GM20431 (cell line): Measurements from ENCODE around the gene ARFGEF3.

ENCODE experiments used
- in situ Hi-C: fragments of 300-500 bp; cut with MseI, MboI; formaldehyde crosslinking; loops from one replicate; pipeline ENCODE4 v1.15.0; 2020; ENCODE audit warnings: low sequenced_read_pairs; ENCODE audit not compliant: unreplicated experiment

The ARFGEF3 gene

GRCh38 chr6:138237463-138237862 lies 75.7 kb downstream of the ARFGEF3 start:
- in situ Hi-C loops = no loop called here

DNA sequence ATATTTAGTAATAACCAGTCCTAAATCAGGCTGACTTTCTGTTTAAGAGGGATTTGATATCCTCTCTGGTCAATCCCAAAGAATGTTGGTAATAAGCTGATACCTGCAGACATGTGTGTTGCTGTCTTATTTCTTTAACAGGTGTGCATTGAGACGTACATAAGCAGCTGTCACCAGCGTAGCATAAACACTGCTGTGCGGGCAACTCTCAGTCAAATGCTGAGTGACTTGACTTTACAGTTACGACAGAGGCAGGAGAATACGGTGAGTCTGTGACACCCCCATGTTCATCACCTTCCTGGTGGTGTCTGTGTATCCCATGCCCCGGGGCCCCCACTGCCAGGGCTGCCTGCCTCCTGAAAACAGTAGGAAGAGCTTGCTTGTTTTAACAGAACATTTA lies 76.6 kb downstream of the ARFGEF3 start:
- in situ Hi-C loops = no loop called here

DNA sequence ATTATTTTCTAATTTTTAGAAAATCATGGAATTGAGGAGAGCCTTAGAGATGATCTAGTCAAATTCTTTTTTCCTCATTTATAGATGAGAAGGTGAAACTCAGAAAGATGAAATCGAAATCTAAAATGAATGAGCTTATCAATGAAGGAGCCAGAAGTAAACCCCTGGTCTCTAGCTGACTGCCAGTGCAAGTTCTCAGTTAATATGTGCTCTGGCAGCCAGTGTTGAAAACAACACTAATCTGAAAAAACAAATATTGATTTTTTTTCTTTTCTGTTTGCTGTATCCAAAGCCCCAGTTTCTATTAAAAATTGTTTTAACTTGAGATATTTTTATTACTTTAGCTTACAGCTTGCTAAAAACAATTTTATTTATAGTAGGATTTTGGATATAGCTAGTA lies 78.0 kb downstream of the ARFGEF3 start:
- in situ Hi-C loops = no loop called here

- in situ Hi-C loops = no loop called here
These were observed 78.9 kb downstream of the ARFGEF3 start for GRCh38 chr6:138240476-138241245.

GRCh38 chr6:138241381-138241780 lies 79.6 kb downstream of the ARFGEF3 start:
- in situ Hi-C loops = no loop called here

DNA sequence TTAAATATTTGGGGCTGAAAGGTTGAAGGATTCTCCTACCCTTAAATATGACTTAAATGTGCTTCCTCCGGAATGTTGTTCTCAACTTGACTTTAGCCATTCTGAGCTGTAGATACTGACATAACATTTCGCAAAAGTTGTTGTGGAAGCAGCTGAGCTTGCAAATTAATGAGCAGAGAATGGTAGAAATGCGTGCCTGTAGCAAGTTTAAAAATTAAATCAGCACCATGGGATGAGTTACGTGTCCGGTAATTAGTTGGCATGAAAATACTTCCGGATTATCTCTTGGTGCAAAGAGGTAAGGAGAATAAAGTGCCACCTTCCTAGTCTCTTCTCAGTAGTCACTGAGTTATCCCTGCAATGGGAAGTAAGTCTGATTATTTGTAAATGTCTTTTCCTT lies 80.2 kb downstream of the ARFGEF3 start:
- in situ Hi-C loops = no loop called here

GRCh38 chr6:138242987-138243592 lies 81.4 kb downstream of the ARFGEF3 start:
- in situ Hi-C loops = no loop called here

- in situ Hi-C loops = no loop called here
These were observed 84.0 kb downstream of the ARFGEF3 start for GRCh38 chr6:138245751-138246150.

DNA sequence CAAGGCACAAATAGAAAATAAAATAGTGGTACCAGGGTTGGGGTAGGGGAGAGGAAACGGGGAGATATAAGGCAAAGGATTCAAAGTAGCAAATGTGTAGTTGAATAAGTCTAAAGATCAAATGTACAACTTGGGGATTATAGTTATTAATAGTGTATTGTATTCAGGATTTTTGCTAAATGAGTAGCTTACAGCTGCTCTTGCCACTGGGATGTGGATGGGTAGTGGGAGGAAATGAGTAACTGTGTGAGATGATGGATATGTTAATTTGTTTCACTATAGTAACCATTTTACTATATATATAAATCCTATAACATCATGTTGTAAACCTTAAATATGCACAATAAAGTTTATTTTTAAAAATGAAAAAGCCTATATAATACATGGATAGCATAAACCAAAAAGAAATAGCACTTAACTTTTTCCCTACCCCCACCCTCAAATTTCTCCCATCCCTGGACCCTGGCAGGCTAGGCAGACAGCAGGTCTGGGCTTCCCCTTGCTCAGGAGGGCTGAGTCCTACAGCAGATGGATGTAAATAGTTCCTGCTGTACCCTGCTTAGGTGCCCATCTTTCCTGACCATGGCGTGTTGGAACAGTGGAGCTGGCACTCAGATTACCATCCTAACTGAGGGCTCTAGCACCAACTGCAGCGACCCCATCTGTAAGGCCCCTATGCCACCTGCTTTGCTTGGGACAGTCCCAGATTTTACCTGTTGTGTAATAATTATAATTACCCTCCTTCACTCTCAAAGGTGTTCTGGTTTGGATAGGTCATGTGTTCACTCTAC lies 85.1 kb downstream of the ARFGEF3 start:
- in situ Hi-C loops = no loop called here

DNA sequence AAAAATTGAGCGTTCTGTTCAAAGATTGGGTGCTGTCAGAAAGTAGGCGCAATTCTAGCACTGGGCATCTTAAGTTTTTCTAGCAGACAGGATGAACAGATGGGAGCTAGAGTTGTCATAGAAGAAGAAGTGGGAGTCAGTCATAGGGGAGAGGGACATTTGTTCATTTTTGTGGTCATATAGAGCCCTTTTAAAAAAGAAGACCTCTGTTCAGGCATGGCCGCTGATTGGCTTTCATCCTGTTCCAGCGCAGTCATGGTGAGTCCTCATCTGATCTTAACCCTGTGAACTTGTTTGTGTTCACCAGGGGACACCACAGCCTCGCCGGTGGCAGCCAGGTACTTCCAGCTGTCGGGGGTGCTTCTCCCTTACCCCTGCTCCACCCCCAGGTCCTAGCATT lies 86.3 kb downstream of the ARFGEF3 start:
- in situ Hi-C loops = no loop called here

GRCh38 chr6:138248878-138249277 lies 87.1 kb downstream of the ARFGEF3 start:
- in situ Hi-C loops = no loop called here

DNA sequence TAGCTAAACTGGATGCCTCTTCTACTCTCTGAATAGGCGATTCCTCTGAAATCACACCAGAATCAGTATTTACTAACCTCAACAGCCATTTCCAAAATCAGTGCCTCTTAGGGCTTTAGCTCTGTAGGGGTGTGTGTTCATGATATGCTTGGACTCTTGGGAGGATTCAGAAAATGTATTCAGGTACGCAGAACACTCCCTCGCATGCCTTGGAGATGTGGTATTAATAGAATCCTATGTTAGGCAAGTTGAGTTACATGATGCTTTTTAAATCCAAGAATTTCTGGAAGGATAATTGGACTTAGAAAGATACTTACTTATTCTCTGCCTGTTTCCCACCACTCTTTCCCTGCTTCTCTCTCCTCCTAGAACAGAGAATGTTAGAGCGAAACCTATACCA lies 88.3 kb downstream of the ARFGEF3 start:
- in situ Hi-C loops = no loop called here

DNA sequence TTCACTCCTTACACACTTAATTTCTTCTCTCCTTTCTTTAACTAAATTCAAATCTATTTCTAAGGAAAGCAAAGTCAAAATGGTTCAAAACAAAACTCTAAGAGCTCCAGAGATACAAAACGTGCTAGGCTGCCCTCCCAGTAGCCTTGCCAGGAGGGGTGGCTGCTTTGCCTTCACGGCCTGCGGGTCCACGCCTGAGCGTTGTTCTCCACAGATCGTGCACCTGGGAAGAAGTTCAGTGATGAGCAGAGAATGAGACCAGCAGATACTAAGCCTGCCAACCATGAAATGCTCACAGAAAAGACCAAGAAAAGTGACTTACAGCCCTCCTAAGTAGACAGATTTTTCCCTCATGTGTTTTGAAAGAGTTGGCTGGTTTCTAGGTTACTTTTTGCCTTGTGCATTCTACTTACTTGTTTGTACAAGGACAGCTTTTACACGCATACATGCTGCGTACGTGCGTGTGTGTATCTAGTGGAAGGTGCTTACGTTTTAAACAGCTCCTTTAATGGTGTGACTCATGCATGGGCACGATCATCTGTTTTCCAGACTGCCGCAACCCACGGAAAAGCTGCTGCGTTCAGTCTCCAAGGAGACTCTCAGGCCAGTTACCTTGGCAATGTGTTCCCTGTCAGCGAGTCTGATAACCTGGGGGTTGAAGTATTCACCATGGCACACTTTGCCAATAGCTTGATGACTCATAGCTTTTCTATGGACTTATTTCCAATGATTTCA lies 88.9 kb downstream of the ARFGEF3 start:
- in situ Hi-C loops = no loop called here

DNA sequence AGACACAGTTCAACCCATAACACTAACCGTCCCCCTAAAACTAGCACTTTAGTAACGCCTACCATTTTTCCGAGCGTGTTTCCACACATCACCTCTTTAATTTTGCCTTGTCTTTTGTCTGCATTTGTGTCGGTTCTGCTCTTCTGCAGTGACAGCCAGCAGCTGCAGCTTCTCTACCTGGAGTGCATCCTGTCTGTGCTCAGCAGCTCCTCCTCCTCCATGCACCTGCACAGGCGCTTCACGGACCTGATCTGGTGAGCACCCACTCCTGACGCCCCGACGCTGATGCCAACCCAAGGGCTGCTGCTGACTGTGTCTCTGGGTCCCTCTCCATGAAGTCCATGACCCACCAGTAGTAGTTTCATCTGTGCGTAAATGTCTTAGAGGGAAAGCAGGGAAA lies 92.0 kb downstream of the ARFGEF3 start:
- in situ Hi-C loops = no loop called here

- in situ Hi-C loops = no loop called here
These were observed 93.7 kb downstream of the ARFGEF3 start for GRCh38 chr6:138255443-138255842.

DNA sequence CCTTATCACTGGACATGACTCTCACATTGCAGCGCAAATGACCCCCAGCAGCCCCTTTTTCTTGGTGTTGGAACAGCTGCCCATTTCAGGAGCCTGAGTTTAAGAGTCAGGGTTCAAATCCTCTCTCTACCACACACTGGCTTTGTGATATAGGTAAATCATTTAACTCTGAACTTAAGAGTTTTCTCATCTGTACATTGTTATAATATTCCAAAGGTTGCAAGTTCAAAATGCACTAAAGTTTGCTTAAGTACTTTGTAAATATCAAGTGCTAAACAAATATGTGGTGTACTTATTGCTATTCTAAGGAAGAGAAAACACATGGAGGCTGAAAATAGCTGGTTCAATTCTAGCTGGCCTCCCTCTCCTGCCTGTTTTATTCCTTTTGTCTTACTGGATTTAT lies 95.9 kb downstream of the ARFGEF3 start:
- in situ Hi-C loops = no loop called here

GRCh38 chr6:138258197-138258596 lies 96.5 kb downstream of the ARFGEF3 start:
- in situ Hi-C loops = no loop called here

DNA sequence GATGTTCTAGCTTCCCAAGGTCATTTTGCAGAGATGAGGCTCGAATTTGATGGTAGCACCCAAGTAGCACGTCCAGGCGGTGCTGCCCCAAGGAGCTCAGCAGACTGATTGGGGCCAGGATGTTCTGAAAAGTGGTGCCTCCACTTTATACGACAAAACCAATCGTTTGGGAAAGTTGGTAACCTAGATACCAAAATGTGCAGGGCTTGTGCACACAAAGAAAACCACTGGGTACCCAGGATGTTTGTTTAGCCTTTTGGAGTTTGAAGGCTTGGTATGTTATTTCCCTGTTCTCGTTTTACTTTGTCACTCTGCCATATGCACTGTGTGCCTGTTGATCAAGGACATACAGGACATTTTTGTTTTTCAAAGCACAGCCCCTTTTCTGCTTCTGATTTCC lies 97.3 kb downstream of the ARFGEF3 start:
- in situ Hi-C loops = no loop called here

- in situ Hi-C loops = no loop called here
These were observed 99.5 kb downstream of the ARFGEF3 start for GRCh38 chr6:138261116-138261780.

- in situ Hi-C loops = no loop called here
These were observed 102.2 kb downstream of the ARFGEF3 start for GRCh38 chr6:138263963-138264362.
